GM19193 (cell line): ENCODE data around the gene MYMX.
A peak's percentile ranks its signal among the peaks of the same experiment; 100 is the strongest.

Experiments
- POLR2A ChIP-seq: IDR thresholded peaks from 4 replicates; pipeline ENCODE4 v1.6.1; 2011; ENCODE audit not compliant: insufficient read depth, insufficient read length; ENCODE audit errors: extremely low read depth

MYMX gene

DNA sequence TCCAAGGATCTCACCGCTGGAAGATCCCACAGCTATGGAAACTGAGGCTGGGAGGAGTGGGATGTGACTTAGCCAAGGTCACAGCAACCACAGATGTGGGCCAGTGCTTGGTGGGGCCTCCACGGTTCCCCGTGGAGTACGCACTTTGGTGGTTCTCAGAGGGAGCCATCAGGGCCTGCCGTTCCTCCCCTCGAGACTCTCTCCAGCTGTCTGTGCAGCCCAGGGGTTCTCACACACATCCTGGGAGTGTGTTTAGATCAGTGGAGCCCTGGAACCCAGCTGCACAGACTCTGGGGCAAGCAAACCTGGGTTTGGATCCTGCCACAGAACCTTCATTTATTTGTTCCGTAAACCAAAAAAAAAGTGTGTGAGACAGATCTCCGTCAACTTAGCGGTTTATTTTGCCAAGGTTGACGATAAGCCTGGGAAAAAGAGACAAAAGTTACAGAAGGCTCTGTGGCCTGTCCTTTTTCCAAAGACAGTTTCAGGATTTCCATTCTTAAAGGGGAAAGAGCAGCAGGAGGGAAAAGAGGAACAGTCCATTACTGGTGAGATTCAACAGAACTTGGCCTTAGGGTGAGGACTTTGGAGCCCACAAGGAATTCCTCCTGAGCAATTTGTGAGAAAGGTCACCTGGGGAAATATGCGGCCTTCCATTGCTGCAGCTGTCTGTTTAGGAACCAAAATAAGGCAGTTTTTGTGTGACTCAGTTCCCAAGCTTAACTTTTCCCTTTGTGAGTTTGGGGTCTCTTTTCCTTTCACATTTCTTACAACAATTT, 13.6 kb upstream of the MYMX start:
- no peak for TF ChIP-seq POLR2A

DNA sequence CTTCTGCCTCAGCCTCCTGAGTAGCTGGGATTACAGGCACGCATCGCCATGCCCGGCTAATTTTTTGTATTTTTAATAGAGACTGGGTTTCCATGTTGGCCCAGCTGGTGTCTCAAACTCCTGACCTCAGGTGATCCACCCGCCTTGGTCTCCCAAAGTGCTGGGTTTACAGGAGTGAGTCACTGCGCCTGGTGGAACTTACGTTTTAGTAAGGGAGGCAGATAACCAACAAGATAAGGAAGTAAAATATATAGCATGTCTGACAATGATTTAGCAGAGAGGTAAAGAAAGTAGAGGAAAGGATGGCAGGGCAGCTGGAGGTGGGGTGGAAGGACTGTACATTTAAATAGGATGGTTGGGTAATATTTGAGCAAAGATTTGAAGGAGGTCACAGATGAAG, 12.8 kb upstream of the MYMX start:
- no peak for TF ChIP-seq POLR2A

GRCh38 chr6:44207966-44208365, 8.8 kb upstream of the MYMX start:
- no peak for TF ChIP-seq POLR2A

GRCh38 chr6:44211284-44211683, 5.4 kb upstream of the MYMX start:
- TF ChIP-seq POLR2A: no peak

GRCh38 chr6:44214307-44214706, 2.4 kb upstream of the MYMX start:
- TF ChIP-seq POLR2A: no peak

- TF ChIP-seq POLR2A: no peak
Measured at GRCh38 chr6:44217332-44218143, 812 bp downstream of the MYMX start.

DNA sequence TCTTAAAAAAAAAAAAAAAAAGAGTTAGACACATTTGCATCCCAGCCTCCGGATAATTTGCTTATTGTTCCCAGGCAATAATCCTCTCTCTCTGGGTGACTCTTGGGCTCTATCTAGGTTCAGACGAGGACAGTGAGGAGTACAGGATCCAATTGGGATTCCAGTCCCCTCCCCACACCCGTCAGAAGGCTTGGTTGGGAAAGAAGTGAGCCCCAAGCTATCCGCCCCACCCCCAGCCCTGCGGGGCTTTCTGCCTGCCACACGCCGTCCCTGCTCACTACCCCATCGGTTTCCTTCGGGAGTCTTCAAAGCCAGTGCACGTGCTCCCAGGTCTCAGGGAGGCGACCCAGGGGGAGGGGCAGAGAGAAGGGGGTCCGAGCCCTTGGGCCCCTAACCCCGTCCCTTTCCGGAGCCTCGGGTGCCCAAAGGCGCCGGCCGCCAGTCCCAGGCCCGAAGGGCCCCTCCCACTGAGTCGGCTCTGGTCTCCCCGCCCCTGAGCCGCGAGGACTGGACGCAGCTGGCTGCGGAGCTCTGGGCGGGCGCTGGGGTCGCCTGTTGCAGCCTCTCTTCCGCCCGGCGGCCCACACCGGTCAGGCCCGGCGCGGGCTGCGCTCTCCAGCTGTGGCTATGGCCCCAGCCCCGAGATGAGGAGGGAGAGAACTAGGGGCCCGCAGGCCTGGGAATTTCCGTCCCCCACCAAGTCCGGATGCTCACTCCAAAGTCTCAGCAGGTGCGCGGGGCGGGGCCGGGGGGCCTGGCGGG, 2.5 kb downstream of the MYMX start:
- TF ChIP-seq POLR2A: peak; percentile 74

DNA sequence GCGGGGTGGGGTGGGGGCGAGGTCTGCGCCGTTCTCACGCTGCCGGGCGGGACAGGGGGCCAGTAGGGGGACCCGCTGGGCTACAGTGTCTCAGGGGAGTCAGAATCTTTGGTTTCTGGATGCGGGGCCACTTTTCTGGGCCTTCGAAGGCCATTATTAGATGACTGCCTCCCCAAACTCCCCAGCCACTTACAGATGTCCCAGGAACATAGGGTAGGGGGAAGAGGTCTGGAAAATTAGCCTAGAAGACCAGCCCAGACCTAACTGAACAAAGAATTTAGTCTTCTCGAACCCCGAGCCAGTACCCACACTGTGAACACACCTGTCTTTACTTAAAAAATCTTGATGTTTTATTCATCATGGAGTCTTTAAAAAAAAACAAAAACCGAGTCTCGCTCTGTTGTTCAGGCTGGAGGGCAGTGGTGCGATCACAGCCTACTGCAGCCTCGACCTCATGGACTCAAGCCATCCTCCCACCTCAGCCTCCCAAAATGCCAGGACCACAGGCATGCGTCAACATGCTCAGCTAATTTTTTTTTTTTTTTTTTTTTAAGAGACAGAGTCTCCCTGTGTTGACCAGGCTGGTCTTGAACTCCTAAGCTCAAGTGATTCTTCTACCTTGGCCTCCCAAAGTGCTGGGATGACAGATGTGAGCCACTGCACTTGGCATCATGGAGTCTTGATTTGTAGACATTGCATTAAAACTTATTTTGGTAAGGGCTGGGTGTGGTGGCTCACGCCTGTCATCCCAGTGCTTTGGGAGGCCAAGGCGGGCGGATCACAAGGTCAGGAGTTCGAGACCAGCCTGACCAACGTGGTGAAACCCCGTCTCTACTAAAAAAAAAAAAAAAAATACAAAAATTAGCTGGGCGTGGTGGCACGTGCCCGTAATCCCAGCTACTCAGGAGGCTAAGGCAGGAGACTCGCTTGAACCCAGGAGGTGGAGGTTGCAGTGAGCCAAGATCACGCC, 3.4 kb downstream of the MYMX start:
- no peak for TF ChIP-seq POLR2A

- TF ChIP-seq POLR2A: no peak
Measured at GRCh38 chr6:44220913-44221290, 4.2 kb downstream of the MYMX start.

- no peak for TF ChIP-seq POLR2A
Measured at GRCh38 chr6:44221291-44221960, 4.7 kb downstream of the MYMX start.

GRCh38 chr6:44221961-44222335, 5.2 kb downstream of the MYMX start:
- no peak for TF ChIP-seq POLR2A

DNA sequence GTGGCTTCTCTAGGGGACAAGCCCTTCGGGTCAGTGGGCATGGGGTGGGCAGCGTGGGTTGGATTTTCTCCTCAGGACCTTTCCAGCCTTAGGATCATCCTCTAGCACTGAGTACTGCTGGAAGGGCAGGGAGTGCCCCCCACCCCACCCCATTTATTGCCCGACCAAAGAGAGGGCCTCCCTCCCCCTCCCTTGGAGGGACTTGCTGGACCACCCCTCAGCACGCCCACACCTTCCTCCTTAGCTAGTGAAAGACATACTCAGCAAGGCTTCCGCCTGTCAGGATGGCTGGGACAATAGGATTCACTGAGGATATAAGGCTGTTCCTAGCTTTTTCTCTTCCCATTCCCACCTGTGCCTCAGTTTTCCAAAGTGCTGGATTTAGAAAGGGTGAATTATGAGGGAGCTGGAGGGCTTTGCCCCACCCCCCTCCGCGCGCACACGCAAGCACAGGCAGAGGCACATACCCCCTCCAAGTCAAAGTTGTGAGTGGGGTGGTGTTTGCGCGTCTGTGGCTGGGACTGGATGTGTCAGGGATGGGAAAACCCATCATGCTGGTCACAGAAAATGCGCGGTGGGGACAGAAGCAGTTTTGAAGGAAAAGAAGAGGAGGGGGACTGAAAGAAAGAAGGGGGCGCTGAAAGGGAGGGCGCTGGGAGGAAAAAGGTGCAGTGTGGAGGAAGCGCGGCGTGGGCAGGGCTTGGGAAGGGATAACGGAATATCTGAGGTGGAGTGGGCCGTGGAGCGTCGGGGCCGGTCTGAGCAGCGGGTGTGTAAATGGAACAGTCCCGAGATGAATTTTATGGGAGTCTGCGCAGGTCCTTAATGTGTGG, 6.0 kb downstream of the MYMX start:
- TF ChIP-seq POLR2A: no peak
